ENCODE measurements around the gene PALM3.
"Not testable (repeated sequence)": the region's sequence is repeated elsewhere in the genome, so short reads cannot be mapped to it uniquely, and the experiment has no call there.

PALM3 gene

DNA sequence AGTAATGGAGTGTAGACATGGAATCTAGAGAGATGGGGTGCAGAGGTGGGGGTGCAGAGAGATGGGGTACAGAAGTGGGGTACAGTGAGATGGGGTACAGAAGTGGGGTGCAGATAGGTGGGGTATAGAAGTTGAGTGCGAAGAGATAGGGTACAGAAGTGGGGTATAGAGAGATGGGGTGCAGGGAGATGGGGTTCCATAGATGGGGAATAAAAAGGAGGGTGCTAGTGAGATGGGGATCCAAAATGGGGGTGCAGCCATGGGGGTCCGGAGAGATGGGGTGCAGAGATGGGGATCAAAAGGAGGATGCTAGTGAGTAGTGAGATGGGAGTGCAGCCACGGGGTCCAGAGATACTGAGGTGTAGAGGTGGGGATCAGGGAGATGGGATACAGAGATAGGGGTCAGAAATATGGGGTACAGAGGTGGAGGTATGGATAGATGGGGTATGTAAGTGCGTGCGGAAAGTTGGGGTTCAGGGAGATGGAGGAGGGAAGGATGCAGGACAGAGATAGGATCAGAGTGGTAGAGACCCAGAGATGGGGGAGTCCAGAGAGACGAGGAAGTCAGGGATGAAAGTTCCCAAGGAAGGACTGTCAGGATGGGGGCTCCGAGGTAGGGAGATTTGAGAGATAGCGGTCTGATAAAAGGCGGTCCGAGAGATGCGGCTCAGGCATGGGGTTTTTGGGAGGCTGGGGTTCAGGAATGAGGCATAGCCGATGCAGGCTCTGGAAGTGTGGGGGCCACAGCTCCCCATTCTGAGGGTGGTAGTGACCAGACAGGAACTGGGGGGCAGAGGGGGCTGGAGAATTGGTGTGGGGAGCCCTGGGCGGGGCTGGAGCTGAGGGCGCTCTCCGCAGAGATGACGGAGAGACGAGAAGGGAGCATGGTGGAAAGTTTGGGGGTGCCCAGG, 3.4 kb downstream of the PALM3 start:
- DNase-seq (ENCODE audit: low read depth in 2 of 2): no peak

DNA sequence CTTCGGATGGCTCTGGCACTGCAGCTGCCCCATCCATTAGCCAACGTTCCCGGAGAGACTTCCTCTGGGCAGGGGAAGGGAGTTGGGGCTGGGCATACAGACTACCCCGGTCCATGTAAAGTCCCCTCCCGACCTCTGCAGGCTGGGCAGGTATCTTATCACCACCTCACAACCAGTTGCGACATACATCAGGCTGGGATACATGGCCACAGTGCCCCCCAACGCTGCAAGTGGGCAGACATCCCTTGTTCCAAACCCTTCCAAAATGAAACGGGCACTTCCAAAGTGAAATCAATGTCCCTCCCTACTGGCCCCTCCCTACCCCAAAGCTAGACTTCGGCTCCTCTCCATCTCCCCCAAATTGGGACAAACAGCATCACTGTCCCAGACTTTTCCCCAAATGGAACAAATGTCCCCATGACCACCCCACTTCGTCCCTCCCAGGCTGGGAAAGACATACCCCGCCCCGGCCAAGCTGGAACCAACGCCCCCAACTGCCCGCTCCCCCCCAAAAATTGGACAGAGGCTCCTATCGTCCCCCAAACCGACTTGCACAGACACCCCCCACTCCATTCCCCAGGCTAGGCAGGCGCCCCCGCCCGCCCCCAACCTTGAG, 5.0 kb downstream of the PALM3 start:
- no peak for DNase-seq (ENCODE audit: low read depth in 2 of 2)

DNA sequence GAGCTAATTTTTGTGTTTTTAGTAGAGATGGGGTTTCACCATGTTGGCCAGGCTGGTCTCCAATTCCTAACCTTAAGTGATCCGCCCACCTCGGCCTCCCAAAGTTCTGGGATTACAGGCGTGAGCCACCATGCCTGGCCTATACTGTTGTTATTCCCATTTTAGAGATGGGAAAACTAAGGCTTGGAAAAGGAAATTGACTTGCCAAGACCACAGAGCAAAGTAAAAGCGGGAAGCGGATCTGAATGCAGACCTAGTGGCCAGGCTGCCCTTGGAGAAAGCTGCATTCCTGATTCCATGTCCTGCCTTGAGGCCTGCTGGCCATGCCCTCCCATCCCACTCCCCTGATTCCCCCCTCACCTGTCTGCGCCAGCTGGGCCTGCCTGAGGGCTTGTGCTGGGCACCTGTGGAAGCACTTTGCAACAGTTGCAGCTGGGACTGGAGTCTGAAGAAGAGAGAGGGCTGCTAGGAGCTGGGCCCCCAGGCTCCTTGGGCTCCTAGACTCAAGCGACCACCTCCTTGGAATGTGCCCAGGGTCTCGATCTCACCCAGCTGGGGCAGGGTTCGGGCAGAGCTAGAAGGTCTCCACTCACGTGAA, 5.7 kb downstream of the PALM3 start:
- no peak for DNase-seq (ENCODE audit: low read depth in 2 of 2)

DNA sequence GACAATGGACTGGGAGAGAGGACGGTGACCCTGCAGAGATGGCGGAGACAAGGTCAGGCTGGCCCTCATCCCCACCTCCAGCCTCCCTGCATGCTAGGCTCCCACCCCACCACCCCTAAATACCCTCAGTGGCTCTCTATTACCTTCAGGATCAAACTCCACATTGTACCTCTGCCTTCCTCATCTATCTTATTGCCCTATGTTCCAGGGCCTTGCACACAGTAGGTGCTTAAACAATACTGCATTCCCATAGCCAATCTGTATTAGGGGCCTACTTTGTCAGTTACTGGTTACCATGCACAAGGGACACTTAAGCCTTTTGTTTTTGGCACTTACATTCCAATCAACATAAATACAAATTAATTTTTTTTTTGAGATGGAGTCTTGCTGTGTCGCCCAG, 6.5 kb downstream of the PALM3 start:
- DNase-seq (ENCODE audit: low read depth in 2 of 2): no peak

DNA sequence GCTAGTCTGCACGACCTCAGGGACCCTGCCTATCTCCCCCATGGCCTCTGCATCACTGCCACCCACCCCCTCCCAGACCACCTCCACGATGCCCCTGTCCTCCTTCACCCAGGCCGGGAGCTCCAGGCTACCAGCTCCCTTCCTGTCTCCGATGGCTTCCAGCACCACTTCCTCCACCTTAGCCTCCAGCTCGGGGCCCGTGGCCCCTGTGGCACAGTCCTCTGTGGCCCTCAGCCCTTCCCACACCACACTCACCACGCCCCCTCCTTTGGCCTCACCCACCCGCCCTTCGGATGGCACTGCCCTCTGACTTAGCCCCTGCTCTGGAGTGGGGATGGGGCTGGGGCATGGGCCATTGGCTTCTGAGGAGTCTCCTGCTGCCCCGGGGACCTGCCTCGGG, 7.2 kb downstream of the PALM3 start:
- no peak for DNase-seq (ENCODE audit: low read depth in 2 of 2)

DNA sequence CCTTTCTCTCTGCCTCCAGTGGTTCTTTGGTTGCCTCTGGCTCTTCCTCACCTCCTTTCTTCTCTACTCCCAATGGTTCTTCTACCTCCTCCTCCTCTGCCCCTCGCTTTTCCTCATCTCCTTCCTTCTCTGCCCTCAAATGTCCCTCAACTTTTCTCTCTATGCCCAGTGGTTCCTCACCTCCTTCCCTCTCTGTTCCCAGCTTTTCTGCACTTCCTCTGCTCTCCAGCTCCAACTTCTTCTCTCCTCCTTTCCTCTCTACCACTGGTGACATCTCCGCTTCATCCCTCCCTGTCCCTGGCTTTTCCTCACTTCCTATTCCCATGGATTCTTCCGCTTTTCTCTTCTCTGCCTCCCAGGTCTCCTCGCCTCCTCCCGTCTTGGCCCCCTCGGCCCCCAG, 7.8 kb downstream of the PALM3 start:
- DNase-seq (ENCODE audit: low read depth in 2 of 2): no peak

DNA sequence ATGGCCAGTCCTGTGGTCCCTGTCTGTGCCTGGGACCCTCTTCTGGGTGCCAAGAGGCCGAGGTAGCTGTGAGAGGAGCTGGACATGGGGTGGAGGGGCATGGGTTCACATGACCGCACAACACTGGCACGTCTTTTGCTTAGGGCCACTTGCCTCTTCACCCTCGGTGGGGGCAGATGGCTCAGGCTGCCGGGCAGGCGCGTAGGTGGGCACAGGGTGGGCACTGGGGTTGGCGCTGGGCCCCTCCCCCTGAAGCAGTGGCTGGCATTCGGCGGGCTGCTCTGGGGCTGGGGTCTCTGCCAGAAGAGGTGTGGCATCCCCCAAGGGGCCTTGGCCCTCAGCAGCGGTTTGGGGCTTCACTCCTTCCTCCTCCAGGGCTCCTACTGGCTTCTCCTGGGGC, 8.4 kb downstream of the PALM3 start:
- DNase-seq (ENCODE audit: low read depth in 2 of 2): no peak

DNA sequence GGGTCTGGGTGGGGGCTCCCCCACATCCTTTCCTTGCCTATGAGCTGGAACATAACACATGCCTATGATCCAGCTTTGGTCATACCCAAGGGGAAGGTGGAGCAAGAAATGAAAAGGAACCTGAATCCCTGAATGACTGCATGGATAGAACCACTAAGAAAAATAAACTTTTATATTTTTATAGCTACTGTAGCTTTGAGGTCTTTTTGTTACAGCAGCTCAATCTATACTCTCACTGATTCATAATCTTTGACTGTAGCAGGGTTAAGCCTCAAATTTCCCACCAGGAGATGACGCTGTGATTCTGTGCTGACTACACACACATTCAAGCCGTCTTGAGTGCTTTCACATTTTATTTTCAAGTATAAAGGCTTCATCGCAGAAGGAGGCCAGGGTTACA, 8.8 kb downstream of the PALM3 start:
- no peak for DNase-seq (ENCODE audit: low read depth in 2 of 2)

DNA sequence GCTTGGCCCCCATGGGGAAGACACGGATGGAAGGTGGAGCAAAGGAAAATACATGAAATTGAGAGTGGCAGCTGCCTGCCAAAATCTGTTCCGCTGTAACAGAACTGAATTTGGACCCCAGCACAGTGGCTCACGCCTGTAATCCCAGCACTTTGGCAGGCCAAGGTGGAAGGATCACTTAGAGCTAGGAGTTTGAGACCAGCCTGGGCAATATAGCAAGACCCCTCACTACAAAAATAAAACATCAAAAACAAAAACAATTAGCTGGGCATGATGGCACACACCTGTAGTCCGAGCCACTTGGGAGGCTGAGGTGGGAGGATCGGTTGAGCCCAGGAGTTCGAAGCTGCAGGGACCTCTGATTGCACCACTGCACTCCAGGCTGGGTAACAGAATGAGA, 9.4 kb downstream of the PALM3 start:
- DNase-seq (ENCODE audit: low read depth in 2 of 2): no peak

DNA sequence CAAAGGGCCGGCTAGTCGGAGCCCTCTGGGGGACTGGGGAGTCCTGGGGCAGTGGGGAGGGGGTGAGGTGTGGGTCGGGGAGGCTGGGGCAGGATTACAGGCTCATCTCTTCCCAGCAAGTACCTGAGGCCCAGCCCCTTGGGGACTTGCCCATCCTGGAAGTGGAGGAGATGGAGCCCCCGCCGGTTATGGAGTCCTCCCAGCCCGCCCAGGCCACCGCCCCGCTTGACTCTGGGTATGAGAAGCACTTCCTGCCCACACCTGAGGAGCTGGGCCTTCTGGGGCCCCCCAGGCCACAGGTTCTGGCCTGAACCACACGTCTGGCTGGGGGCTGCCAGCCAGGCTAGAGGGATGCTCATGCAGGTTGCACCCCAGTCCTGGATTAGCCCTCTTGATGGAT, 9.9 kb downstream of the PALM3 start:
- no peak for DNase-seq (ENCODE audit: low read depth in 2 of 2)

DNA sequence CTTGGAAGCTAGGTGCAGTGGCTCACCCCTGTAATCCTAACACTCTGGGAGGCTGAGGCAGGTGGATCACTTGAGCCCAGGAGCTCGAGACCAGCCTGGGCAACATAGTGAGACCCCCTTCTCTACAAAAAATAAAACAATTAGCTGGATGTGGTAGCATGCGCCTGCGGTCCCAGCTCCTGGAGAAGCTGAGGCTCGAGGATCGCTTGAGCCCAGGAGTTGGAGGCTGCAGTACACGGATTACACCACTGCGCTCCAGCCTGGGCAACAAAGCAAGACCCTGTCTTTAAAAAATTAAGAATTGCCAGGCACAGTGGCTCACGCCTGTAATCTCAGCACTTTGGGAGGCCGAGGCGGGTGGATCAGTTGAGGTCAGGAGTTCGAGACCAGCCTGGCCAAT, 10.9 kb downstream of the PALM3 start:
- DNase-seq (ENCODE audit: low read depth in 2 of 2): not testable (repeated sequence)

DNA sequence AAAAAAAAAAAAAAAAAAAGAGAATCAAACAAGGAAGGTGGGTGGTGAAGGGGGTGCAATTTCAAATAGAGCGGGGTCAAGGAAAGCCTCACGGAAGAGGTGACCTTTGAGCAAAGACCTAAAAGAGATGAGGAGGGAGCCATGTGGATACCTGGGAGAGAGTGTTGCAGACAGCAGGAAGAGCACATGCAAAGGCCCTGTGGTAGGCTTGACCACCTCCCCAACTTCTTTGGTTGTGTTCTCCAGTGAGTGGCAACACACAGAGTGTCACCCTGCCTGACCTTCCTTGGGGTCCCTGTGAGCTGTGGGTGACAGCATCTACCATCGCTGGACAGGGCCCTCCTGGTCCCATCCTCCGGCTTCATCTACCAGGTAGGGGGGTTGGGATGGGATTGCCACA, 11.4 kb downstream of the PALM3 start:
- no peak for DNase-seq (ENCODE audit: low read depth in 2 of 2)

DNA sequence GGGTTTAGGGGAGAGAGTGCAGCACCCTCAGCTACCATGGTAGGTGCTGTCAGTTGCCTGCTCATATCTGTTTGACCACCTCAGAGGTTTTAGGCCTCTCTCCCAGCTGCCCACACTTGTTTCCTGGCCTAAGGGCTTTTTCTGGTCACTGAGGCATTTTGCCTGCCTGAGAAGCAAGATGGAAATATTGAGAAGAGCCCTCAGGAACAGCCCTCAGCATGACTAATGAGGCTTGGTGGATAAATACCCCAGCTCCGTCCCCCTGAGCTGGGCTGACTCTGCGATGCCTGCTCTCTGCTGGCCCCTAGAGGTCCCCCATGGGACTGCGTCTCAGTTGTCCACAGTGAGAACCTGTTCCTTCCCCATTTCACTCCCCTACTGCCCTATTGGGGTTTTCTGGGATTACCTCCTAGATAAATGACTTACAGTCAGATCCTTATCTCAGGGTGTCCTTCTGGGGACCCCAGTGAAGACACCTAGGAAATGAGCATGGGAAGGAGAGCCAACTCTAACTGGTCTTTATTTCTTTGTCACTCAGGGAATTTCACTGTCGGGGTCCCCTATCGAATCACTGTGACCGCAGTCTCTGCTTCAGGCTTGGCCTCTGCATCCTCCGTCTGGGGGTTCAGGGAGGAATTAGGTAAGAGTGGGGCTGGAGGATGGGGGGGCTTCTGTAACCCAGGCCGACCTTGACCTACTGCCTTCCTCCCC, 13.3 kb downstream of the PALM3 start:
- DNase-seq (ENCODE audit: low read depth in 2 of 2): peak; percentile 57 to 63

DNA sequence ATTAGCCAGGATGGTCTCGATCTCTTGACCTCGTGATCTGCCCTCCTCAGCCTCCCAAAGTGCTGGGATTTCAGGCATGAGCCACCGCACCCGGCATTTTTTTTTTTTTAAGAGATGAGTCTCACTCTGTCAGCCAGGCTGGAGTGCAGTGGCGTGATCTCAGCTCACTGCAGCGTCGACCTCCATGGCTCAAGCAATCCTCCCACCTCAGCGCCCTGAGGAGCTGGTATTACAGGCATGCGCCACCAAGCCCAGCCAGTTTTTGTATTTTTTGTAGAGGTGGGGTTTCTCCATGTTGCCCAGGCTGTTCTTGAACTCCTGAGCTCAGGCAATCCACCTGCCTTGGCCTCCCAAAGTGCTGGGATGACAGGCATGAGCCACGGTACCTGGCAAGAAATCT, 14.0 kb downstream of the PALM3 start:
- DNase-seq (ENCODE audit: low read depth in 2 of 2): not testable (repeated sequence)

DNA sequence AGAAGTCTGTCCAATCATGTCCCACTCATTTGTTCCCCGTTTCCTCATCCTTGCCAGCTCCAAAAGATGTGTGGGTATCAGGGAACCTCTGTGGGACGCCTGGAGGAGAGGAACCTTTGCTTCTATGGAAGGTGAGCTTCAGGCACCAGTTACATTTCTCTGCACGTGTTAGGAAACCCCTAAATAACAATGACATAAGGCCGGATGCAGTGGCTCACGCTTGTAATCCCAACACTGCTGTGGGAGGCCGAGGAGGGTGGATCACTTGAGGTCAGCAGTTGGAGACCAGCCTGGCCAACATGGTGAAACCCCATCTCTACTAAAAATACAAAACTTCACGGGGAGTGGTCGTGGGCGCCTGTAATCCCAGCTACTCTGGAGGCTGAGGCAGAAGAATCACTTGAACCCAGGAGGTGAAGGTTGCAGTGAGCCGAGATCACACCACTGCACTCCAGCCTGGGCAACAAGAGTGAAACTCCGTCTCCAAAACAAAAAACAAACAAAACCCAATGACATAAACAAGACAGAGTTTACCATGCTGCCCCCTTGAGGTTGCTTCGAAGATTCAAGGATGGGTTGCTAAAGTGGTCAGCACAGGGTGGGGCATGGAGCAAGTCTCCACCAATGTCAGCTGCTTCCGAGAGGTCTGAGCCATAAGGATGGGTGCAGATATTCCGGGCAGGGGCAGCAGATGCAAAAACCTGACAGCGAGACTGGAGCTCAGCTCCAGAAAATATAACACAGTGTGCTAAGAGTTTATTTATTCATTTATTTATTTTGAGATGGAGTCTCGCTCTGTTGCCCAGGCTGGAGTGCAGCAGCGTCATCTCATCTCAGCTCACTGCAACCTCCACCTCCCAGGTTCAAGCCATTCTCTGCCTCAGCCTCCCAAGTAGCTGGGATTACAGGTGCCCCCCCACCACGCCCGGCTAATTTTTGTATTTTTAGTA, 18.9 kb downstream of the PALM3 start:
- peak in 1 of 2 donors; percentile 6 for DNase-seq (ENCODE audit: low read depth in 2 of 2)

DNA sequence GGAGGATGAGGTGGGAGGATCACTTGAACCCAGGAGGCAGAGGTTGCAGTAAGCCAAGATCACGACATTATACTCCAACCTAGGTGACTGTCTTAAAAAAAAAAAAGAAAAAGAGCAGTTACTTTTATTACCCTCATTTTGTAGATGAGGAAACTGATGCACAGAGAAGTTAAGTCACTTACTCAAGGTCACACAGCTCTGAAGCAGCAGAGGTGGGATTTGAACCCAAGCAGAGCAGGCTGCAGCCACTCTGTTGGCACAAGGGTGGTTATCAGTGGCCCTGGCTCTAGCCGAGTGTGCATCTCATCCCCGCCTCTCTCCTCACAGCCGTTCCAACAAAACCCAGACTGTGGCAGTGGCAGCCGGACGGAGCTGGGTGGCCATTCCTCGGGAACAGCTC, 22.7 kb downstream of the PALM3 start:
- no peak for DNase-seq (ENCODE audit: low read depth in 2 of 2)

DNA sequence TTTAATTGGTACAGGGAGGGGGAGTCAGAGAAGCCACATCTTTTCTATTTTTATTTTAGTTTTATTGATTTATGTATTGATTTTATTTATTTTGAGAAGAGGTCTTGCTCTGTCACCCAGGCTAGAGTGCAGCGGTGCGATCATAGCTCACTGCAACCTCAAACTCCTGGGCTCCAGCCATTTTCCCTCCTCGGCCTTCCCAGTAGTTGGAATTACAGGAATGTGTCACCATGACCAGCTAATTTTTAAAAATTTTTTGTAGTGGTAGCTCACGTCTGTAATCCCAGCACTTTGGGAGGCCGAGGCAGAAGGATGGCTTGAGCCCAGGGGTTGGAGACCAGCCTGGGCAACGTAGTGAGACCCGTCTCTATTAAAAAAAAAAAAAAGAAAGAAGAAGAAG, 26.2 kb downstream of the PALM3 start:
- no peak for DNase-seq (ENCODE audit: low read depth in 2 of 2)

DNA sequence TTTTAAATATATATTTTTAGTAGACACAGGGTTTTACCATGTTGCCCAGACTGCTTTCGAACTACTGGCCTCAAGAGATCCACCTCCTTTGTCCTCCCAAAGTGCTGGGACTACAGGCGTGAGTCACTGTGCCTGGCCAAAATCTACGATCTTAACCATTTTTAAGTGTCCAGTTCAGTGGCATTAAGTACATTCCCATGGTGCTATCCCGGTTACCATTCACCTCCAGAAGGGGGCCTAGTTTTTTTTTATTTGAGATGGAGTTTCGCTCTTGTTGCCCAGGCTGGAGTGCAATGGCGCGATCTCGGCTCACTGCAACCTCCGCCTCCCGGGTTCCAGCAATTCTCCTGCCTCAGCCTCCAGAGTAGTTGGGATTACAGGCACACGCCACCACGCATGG, 26.7 kb downstream of the PALM3 start:
- not testable (repeated sequence) for DNase-seq (ENCODE audit: low read depth in 2 of 2)

DNA sequence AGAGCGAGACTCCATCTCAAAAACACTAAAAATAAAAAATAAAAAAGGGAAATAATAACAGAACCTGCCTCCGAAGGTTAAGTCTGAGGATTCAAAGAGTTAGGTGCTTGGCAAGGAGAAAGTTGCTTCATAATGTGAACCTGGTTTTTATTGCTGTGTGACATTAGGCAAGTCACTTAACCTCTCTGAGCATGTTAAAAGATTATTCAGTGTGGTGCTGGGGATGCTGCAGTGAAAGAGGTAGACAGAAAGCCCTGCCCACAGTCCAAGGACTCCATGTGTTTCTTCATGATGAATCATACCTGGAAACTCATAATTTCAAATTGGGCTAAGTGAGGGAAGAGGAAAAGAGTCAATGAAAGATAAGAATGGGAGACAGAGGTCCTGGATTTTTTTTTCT, 27.9 kb downstream of the PALM3 start:
- DNase-seq (ENCODE audit: low read depth in 2 of 2): no peak

DNA sequence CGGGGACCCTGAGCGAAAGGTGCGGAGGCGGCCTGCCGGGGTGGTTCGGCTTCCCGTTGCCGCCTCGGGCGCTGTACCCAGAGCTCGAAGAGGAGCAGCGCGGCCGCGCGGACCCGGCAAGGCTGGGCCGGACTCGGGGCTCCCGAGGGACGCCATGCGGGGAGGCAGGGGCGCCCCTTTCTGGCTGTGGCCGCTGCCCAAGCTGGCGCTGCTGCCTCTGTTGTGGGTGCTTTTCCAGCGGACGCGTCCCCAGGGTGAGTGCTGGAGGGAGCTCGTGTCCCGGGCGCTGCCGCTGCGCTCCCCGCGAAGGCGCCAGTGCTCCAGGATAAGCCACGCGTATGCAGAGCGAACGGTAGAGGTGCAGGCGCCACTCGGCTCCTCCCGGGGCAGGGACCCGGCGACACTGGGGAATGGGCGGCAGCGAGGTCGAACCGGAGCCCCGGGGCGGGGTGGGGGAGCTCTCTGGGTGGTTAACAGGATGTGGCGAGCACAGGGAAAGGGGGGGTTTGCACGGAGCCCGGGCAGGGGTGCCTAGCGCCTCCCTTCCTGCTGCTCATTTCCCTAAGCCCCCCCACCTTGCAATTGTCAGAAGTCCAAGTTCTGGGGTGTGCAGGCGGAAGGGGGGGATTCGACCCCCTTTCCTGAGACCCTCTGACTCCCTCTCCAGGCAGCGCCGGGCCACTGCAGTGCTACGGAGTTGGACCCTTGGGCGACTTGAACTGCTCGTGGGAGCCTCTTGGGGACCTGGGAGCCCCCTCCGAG, 30.0 kb downstream of the PALM3 start, which contains the start of gene IL27RA:
Gene IL27RA (plus strand): TSS at position 44 of the 762 bp plus-strand sequence. CDS start 111 bp downstream, at position 155.
- peak; percentile 47 to 73 for DNase-seq (ENCODE audit: low read depth in 2 of 2)

Measured in stimulated activated CD8-positive, alpha-beta memory T cell treated with anti-CD3 and anti-CD28 coated beads, Interleukin-7, amount 100 ng/mL, for 4 hours (primary cell).